A673 (cell line): ENCODE results near the gene BUB3. TPM values are rescaled to one million over a fixed set of nuclear protein-coding genes. Genes with fewer than 3 reads are reported as not detected.

ENCODE experiments used
- BruUV-seq: library from RNA; stranded (reverse); fragments of 400-500 nt; replicated peaks from 2 replicates; lab custom pipeline; 2021; lab: Mats Ljungman, UMichigan
- CTCF ChIA-PET: fragments of 300-600 bp; sonication (Branson Sonifier 250); formaldehyde crosslinking; loops from one replicate; lab custom pipeline; 2022; ENCODE audit warnings: antibody characterized with exemption; lab: Charles Lee
- POLR2A ChIA-PET: fragments of 300-600 bp; sonication (Branson Sonifier 250); formaldehyde crosslinking; loops from one replicate; lab custom pipeline; 2022; ENCODE audit warnings: antibody characterized with exemption; ENCODE audit not compliant: low non-redundant PET; lab: Charles Lee
- DNase-seq: peaks from one replicate; pipeline ENCODE4 v3.0.0-alpha.2; 2015; ENCODE audit warnings: low spot score
- H3K27ac ChIP-seq: fragments of 200-600 bp; sonication (generic); 2 replicates; pipeline ENCODE4 v1.5.1; 2016; ENCODE audit warnings: mixed run types, low read depth, mild to moderate bottlenecking, mixed read lengths, antibody characterized with exemption, low read length; ENCODE audit not compliant: poor library complexity, severe bottlenecking
- H3K27me3 ChIP-seq: fragments of 200-600 bp; sonication (generic); replicated peaks from 2 replicates; pipeline ENCODE4 v1.6.1; 2017; ENCODE audit warnings: mixed run types, low read depth, mild to moderate bottlenecking, mixed read lengths, antibody characterized with exemption, low read length; ENCODE audit not compliant: insufficient read depth, poor library complexity
- H3K36me3 ChIP-seq: fragments of 200-600 bp; sonication (generic); 2 replicates; pipeline ENCODE4 v1.6.1; 2016; ENCODE audit warnings: mixed run types, mild to moderate bottlenecking, mixed read lengths, antibody characterized with exemption, low read length; ENCODE audit not compliant: insufficient read depth, poor library complexity, severe bottlenecking
- H3K4me1 ChIP-seq: fragments of 200-600 bp; sonication (generic); 2 replicates; pipeline ENCODE4 v1.6.1; 2017; ENCODE audit warnings: mixed run types, mild to moderate bottlenecking, mixed read lengths, antibody characterized with exemption, low read length; ENCODE audit not compliant: insufficient read depth, poor library complexity, severe bottlenecking
- H3K4me3 ChIP-seq: fragments of 200-600 bp; sonication (generic); 2 replicates; pipeline ENCODE4 v1.5.1; 2016; ENCODE audit warnings: low read depth, mixed run types, mild to moderate bottlenecking, mixed read lengths, low read length; ENCODE audit not compliant: poor library complexity, severe bottlenecking
- H3K9me3 ChIP-seq: fragments of 200-600 bp; sonication (generic); 2 replicates; pipeline ENCODE4 v1.6.1; 2016; ENCODE audit warnings: mixed run types, low read depth, mild to moderate bottlenecking, mixed read lengths, antibody characterized with exemption, low read length; ENCODE audit not compliant: poor library complexity, severe bottlenecking
- EZH2 ChIP-seq: fragments of 200-600 bp; sonication (generic); IDR thresholded peaks from 2 replicates; pipeline ENCODE4 v1.6.1; 2017; ENCODE audit warnings: borderline replicate concordance, low read depth, mild to moderate bottlenecking, mixed read lengths, antibody characterized with exemption, low read length; ENCODE audit not compliant: poor library complexity, severe bottlenecking
- intact Hi-C: fragments of 100-400 bp; cut with micrococcal nuclease; formaldehyde crosslinking; loops from one replicate; pipeline ENCODE4 v1.10.0; 2022; ENCODE audit not compliant: unreplicated experiment
- total RNA-seq: library from RNA; stranded (reverse); gene quantifications from 2 replicates; pipeline ENCODE4 v1.2.3, GENCODE V29; 2021
- TF ChIP-seq, protein P1 (sequence below): fragments of 300-800, 200-600 bp; sonication (generic); conservative IDR thresholded peaks from 2 replicates; pipeline ENCODE4 v1.5.1; 2017; ENCODE audit warnings: low read depth, mild to moderate bottlenecking, antibody characterized with exemption, low read length, moderate library complexity, mixed read lengths

The BUB3 gene
- total RNA-seq, 1 experiment from 2014 or later = 207 TPM

DNA sequence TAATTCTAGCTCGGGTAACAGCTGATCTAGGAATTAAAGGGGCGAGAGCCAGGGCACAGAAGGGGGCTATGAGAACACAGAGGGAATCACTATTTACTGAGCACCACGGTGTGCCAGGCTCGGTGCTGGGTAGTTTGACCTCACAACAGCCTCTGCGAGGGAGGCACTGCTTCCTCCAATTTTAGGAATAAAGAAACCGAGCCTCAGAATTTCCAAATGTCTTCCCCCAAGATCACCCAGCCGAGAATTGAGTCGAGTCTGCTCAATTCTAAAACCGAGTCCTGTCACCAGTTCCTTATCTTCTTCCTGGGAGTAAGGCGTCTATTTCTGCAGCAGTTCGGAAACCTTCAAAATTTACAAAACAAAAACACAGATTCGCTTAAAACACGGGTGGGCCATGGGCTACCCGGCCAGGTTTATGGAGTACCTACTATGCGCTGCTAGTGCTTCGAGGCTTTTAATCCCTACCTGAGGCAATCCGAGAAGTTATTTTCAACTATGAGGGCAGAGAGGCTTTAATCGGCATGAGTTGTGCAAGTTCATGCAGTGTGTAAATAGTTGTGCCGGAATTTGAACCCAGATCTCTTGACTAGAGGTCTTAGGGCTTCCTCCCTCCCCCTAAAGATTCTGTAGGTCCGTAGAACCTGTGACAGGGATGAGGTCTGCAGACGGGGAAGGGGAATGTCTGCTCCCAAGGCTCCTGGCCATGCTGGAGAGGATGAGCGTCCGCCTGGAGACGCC, 7.1 kb upstream of the BUB3 start:
- no peaks in the 10 kb centered on the region for H3K9me3 ChIP-seq
- no TSS peak for BruUV-seq
- H3K4me1 ChIP-seq = peaks cover 8% of the 10 kb centered on the region
- ChIA-PET CTCF (no interaction called here), POLR2A (no interaction called here)
- H3K27me3 ChIP-seq = peaks cover 92% of the 10 kb centered on the region
- TF ChIP-seq, protein P1, sequence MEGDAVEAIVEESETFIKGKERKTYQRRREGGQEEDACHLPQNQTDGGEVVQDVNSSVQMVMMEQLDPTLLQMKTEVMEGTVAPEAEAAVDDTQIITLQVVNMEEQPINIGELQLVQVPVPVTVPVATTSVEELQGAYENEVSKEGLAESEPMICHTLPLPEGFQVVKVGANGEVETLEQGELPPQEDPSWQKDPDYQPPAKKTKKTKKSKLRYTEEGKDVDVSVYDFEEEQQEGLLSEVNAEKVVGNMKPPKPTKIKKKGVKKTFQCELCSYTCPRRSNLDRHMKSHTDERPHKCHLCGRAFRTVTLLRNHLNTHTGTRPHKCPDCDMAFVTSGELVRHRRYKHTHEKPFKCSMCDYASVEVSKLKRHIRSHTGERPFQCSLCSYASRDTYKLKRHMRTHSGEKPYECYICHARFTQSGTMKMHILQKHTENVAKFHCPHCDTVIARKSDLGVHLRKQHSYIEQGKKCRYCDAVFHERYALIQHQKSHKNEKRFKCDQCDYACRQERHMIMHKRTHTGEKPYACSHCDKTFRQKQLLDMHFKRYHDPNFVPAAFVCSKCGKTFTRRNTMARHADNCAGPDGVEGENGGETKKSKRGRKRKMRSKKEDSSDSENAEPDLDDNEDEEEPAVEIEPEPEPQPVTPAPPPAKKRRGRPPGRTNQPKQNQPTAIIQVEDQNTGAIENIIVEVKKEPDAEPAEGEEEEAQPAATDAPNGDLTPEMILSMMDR = no peak
- TF ChIP-seq EZH2 = peak; percentile 25
- H3K27ac ChIP-seq = no peak overlapping the region
- H3K4me3 ChIP-seq = no peak overlapping the region
- DNase-seq = no peak
- intact Hi-C loops = no loop called here
- H3K36me3 ChIP-seq = no peaks in the 10 kb centered on the region

DNA sequence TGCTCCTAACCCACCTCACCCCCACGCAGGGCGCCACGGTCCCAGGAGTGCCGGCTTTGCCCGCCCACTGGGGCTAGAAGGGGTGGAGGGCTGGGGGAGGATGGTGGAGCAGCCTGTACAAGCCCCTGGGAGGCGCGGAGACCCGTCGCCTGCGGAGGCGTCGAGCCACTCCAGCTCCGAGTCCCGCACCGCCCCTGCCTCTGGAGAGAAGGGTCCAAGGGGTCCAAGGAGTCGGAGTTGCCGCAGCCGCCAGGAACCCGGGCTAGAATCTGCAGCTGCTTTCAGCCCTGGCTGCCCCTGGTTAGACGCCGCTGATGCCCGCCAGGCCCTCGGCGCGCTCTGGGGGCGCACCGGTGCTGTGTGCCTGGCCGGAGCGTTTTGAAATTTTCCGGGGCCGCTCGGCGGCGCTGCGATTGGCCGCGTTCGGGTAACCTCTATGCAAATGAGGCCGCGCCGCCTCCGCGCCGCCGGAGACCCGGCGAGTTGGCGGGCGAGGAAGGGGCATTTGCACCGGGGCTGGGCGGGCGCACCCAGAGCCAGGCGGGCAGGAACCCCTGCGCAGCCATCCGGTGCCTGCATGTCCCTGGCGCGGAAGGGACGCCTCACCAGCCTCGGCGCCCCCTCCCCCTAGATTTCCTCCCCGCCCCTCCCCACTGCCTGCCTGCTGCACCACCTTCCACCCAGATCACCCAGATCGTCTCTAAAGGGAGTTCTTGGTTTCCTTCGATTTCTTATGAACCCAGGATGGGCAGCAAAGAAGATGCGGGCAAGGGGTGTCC, 6.4 kb upstream of the BUB3 start, which contains the start of gene HMX2:
Gene HMX2 (plus strand): TSS at position 502 of the 779 bp plus-strand sequence. CDS start 243 bp downstream, at position 745.
- intact Hi-C loops = no loop called here
- POLR2A ChIA-PET = no interaction called here
- no TSS peak for BruUV-seq
- H3K27me3 ChIP-seq = peaks cover 85% of the 10 kb centered on the region
- TF ChIP-seq, protein P1 = 0 out of 2 replicates have a peak, but pooled peaks have one; percentile 21
- TF ChIP-seq EZH2 = peak; percentile 23
- no peaks in the 10 kb centered on the region for H3K9me3 ChIP-seq
- peaks cover 8% of the 10 kb centered on the region for H3K4me1 ChIP-seq
- CTCF ChIA-PET = no interaction called here
- peak within 1 kb of the TSS; percentile 36 for H3K4me3 ChIP-seq
- no peak for DNase-seq
- H3K27ac ChIP-seq = no peak within 1 kb of the TSS
- H3K36me3 ChIP-seq = no peaks in the 10 kb centered on the region

GRCh38 chr10:123148414-123149161, 5.6 kb upstream of the BUB3 start:
- Histone ChIP-seq H3K9me3 (no peaks in the 10 kb centered on the region), H3K4me1 (peaks cover 8% of the 10 kb centered on the region), H3K4me3 (peak overlapping the region; percentile 36), H3K27ac (no peak overlapping the region), H3K27me3 (peaks cover 77% of the 10 kb centered on the region), H3K36me3 (no peaks in the 10 kb centered on the region)
- no TSS peak for BruUV-seq
- intact Hi-C loops = no loop called here
- CTCF ChIA-PET = no interaction called here
- no peak for DNase-seq
- TF ChIP-seq, protein P1 = no peak
- TF ChIP-seq EZH2 = peak; percentile 55
- POLR2A ChIA-PET = no interaction called here
